ENCODE measurements around the gene GALNT3.

Gene GALNT3

GRCh38 chr2:165795011-165795410, 964 bp upstream of the GALNT3 start:
- peak; percentile 20 for DNase-seq

GRCh38 chr2:165794536-165794928, 485 bp upstream of the GALNT3 start:
- peak; percentile 85 for DNase-seq

GRCh38 chr2:165793161-165793778, 777 bp downstream of the GALNT3 start:
- DNase-seq, result no peak

- no peak for DNase-seq
Observed at GRCh38 chr2:165792104-165792454, 2.0 kb downstream of the GALNT3 start.

GRCh38 chr2:165791421-165792103, 2.5 kb downstream of the GALNT3 start:
- peak; percentile 57 for DNase-seq

DNA sequence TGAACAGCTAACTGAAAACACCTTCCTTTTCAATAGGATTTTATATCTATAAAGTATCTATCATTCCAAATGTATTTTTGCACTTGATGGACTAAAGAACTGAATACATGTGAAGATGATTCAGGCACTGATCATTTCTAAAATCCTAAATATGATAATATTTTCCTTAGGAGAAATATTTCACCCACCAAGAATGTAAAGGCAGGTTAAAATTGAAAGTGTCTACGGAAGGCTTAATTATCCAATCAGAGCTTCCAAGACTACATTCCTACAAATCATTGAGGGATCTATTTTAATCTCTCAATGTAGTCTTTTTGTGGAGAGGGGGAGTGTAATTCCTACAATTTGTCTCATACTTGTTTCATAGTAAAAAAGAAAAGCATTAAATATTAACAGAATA, 3.6 kb downstream of the GALNT3 start:
- no peak for DNase-seq

GRCh38 chr2:165787334-165787733, 6.7 kb downstream of the GALNT3 start:
- DNase-seq, result no peak

DNA sequence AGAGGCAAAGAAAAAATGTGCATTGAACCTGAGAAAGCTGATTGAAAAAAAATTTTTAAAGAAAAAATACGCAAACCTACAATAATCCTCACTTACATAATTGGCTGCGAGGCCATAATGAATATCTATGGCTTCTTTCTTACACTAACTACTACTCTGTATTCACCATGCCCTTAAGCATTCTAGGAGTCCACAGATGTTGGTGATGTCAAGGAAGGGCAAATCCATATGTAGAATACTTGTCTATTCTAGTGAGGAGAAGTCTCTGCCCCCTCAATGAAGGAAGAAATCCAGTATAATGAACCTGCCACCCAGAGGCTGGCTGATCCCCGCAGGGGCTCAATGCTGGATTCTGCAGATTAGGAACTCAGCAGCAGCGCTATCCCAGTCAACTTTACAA, 14.3 kb downstream of the GALNT3 start:
- no peak for DNase-seq

- no peak for DNase-seq
Observed at GRCh38 chr2:165778653-165779451, 15.2 kb downstream of the GALNT3 start.

DNA sequence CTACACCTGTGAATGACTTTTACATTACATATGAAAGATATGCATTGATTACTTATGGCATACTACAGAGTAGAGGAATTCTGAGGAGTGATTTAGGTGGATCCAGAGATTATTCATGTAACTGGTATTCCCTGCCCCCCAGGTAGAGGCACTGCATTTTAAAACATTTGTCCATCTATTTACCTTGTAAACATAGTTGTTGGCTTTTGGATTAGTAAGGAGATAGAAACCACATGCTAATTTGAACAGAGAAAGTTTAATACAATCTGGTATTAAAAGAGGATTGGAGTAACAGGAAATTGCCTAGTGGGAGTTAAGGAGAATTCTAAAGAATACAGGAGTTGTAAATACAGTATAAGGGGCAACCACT, 15.9 kb downstream of the GALNT3 start:
- DNase-seq, result no peak

DNA sequence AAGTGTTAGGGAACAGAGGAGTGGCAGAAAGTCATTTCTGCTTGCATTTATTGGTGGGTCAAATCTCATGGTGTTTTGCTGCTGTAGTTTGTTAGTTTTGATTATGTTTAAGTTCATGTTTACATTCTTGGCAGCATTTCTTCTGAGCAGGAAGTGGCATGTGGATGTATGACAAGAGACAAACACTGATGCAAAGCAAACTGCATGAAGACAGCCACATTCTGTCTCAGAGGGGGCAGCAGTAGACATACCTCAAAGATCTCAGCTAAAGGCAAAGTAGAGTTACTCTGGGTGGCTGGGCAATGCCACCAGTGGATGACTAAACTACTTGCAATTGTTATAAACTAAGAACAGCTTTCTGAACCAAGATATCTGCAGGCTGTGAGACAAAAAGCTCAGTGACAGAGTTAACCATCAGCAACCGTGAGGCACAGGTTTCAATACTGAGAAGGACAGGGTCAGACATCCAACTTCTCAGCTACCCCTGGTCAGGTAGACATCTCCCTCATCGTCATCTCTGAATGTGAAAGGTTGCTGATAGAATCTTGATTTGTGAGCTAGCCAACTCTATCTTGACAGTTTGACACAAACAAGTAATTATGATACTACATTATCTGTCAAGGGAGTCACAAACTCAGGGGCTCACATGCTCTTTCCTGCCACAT, 16.4 kb downstream of the GALNT3 start:
- no peak for DNase-seq

- DNase-seq, result no peak
Observed at GRCh38 chr2:165776796-165777195, 17.3 kb downstream of the GALNT3 start.

DNA sequence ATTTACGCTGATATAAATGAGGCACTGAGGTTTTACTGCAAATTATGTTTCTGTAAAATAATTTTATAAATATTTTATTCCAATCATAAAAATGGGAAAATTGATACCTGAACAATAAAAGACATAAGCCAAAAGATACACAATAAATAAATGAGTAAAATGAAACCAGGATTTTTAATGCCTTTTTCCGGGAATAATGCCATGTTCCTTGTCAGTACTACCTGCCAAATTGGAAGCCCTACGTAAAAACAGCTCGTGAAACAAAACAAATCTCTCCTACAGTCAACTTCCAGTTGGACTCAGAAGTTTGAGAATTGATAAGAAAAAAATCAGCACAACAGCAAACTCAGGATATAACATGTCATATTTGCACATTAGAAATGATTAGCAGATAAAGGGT, 18.0 kb downstream of the GALNT3 start:
- DNase-seq, result no peak

GRCh38 chr2:165773684-165774083, 20.4 kb downstream of the GALNT3 start:
- no peak for DNase-seq

DNA sequence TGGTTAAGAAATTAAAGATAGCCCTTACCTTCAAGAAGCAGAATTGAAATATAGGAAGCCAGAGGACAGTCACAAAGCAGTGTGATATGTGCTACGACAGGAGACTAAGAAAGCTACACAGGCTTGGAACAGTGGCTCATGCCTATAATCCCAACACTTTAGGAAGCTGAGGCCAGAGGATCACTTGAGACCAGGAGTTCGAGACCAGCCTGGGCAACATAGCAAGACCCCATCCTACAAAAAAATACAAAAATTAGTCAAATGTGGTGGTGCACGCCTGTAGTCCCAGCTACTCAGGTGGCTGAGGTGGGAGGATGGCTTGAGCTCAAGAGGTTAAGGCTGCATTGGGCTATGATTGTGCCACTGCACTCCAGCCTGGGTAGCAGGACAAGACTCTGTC, 21.9 kb downstream of the GALNT3 start:
- no peak for DNase-seq

DNA sequence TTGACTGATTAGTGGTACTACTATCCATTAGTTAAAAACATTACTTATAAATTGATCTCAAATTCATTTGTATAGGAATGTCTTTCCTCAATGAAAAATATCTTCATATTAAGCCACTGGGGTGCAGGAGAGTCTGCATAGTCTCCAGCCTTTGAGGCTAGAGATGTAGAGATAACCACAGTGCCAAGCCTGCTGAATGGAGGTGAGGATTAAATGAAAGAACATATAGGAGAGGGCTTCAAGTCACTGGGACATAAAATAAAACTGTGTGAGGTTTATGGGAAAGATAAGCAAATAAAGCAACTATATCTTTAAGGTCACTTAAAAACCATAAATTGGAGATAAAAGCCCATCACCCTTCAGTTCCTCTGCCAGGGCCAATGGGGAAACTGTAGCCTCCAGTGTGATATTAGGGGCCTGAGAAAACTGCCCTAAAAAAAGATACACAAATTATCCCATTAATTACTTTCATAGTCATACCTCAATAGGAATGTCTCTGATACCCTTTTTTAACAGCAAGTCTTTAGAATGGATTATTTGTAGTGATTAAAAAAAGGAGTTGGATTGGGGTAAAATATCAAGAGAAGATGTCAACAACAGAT, 27.6 kb downstream of the GALNT3 start:
- DNase-seq, result no peak

DNA sequence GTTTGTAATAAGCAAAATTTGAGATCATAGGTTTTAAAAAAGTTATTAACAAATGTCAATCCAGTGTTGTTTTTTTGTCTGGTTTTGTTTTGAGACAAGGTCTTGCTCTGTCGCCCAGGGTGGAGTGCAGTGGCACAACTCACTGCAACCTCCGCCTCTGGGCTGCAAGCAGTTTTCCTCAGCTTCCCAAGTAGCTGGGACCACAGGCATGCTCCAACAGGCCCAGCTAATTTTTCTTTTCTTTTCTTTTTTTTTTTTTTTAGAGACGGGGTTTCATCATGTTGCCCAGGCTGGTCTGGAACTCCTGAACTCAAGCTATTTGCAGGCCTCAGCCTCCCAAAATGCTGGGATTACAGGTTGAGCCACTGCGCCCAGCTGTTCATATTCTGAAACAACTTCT, 31.3 kb downstream of the GALNT3 start:
- DNase-seq, result no peak

DNA sequence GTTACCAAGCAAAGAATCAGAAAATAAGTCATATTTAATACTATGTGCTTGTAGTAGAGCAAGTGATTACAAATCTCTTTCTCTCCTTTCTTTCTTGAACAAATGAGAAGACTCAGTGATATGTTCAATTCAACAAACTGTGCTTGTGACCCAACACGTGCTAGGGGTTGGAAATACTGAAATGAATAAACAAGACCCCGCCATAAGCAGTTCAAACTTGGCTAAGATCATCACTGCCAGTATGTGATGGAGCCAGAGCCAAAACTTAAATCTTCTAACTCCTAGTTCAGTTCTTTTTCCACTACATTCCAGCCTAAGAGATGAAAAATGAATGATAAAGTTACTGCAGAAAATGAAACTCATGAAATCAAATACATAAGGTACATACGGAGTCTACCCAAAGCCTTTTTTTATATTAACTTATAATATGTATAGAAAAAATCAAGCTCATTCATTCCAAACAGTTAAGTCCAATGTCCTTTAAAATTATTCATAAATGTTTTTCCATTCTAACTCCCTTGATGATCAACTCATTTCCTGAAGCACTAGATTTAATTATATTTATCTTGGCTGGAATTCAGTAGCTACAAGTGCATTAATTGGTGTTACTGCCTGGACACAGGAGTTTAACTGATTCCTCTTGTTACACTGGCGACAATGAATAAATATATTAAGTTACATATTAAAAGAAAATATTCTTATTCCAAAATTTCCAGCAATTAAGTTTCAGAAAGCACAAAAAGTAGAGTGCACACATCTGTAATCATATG, 36.0 kb downstream of the GALNT3 start:
- no peak for DNase-seq

GRCh38 chr2:165746501-165746900, 47.5 kb downstream of the GALNT3 start:
- DNase-seq, result no peak

- no peak for DNase-seq
Observed at GRCh38 chr2:165745916-165746315, 48.1 kb downstream of the GALNT3 start.

GRCh38 chr2:165743442-165743841, 50.6 kb downstream of the GALNT3 start:
- DNase-seq, result peak; percentile 52

- DNase-seq, result peak; percentile 34
Observed at GRCh38 chr2:165725421-165725820, 68.6 kb downstream of the GALNT3 start.

DNA sequence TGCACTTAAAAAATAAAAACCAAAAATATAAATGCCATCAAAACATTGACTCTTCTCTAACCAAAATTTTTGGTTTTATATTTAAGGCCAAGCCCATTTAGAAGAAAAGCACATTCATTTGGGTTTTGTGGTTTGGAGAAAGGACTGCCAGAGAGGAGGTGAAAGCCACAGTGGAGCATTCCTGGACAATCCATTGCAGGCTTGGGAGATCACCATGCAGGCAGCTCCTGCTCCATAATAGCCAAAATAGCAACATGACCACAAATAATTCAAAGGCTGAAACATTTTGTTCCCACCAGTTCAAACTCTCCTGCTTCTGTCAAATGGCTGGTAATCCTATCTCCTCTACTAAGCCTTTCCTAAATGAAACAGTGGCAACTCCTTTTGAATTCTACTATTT, 73.5 kb downstream of the GALNT3 start:
- no peak for DNase-seq
